Cerebellar cortex (tissue), 1 donor: ENCODE measurements around the gene PROSER2.

Experiments used
- DNase-seq: peaks from one replicate; pipeline ENCODE4 v3.0.0-alpha.2; 2015; ENCODE audit warnings: low spot score

The PROSER2 gene

GRCh38 chr10:11823122-11823988 lies at the start of gene PROSER2:
Gene PROSER2 (plus strand): TSS chr10:11823356. CDS start chr10:11852078, 28,722 bp downstream.
- DNase-seq: peak; percentile 23

GRCh38 chr10:11773761-11774441 lies 49.3 kb upstream of the PROSER2 start:
- DNase-seq: no peak

GRCh38 chr10:11775412-11775811 lies 47.7 kb upstream of the PROSER2 start:
- DNase-seq: no peak

GRCh38 chr10:11776080-11776479 lies 47.1 kb upstream of the PROSER2 start:
- DNase-seq: no peak

- DNase-seq: no peak
These were observed 42.0 kb upstream of the PROSER2 start for GRCh38 chr10:11781114-11781513.

- peak; percentile 55 for DNase-seq
These were observed 40.2 kb upstream of the PROSER2 start for GRCh38 chr10:11782793-11783557.

- no peak for DNase-seq
These were observed 39.6 kb upstream of the PROSER2 start for GRCh38 chr10:11783558-11783865.

- no peak for DNase-seq
These were observed 35.8 kb upstream of the PROSER2 start for GRCh38 chr10:11787374-11787773.

- DNase-seq: no peak
These were observed 35.3 kb upstream of the PROSER2 start for GRCh38 chr10:11787846-11788245.

- DNase-seq: no peak
These were observed 33.9 kb upstream of the PROSER2 start for GRCh38 chr10:11789306-11789705.

- DNase-seq: no peak
These were observed 33.2 kb upstream of the PROSER2 start for GRCh38 chr10:11789956-11790355.

- no peak for DNase-seq
These were observed 29.2 kb upstream of the PROSER2 start for GRCh38 chr10:11793762-11794479.

GRCh38 chr10:11794566-11794965 lies 28.6 kb upstream of the PROSER2 start:
- DNase-seq: no peak

GRCh38 chr10:11795101-11795920 lies 27.8 kb upstream of the PROSER2 start:
- DNase-seq: no peak

GRCh38 chr10:11796474-11796873 lies 26.7 kb upstream of the PROSER2 start:
- DNase-seq: no peak

- no peak for DNase-seq
These were observed 25.9 kb upstream of the PROSER2 start for GRCh38 chr10:11797281-11797680.

GRCh38 chr10:11797847-11798633 lies 25.1 kb upstream of the PROSER2 start:
- DNase-seq: no peak

GRCh38 chr10:11798845-11799735 lies 24.1 kb upstream of the PROSER2 start:
- DNase-seq: no peak

GRCh38 chr10:11799736-11800080 lies 23.4 kb upstream of the PROSER2 start:
- no peak for DNase-seq
